ENCODE results near the gene CCNYL1.
"Not testable (repeated sequence)": the region's sequence is repeated elsewhere in the genome, so short reads cannot be mapped to it uniquely, and the experiment has no call there.

Gene CCNYL1

GRCh38 chr2:207731138-207731537 lies 19.7 kb downstream of the CCNYL1 start:
- TF ChIP-seq, protein P1, sequence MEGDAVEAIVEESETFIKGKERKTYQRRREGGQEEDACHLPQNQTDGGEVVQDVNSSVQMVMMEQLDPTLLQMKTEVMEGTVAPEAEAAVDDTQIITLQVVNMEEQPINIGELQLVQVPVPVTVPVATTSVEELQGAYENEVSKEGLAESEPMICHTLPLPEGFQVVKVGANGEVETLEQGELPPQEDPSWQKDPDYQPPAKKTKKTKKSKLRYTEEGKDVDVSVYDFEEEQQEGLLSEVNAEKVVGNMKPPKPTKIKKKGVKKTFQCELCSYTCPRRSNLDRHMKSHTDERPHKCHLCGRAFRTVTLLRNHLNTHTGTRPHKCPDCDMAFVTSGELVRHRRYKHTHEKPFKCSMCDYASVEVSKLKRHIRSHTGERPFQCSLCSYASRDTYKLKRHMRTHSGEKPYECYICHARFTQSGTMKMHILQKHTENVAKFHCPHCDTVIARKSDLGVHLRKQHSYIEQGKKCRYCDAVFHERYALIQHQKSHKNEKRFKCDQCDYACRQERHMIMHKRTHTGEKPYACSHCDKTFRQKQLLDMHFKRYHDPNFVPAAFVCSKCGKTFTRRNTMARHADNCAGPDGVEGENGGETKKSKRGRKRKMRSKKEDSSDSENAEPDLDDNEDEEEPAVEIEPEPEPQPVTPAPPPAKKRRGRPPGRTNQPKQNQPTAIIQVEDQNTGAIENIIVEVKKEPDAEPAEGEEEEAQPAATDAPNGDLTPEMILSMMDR (conservative IDR thresholded peaks at IDR 0.05), result no peak
- no peak overlapping the region for H3K27ac ChIP-seq

DNA sequence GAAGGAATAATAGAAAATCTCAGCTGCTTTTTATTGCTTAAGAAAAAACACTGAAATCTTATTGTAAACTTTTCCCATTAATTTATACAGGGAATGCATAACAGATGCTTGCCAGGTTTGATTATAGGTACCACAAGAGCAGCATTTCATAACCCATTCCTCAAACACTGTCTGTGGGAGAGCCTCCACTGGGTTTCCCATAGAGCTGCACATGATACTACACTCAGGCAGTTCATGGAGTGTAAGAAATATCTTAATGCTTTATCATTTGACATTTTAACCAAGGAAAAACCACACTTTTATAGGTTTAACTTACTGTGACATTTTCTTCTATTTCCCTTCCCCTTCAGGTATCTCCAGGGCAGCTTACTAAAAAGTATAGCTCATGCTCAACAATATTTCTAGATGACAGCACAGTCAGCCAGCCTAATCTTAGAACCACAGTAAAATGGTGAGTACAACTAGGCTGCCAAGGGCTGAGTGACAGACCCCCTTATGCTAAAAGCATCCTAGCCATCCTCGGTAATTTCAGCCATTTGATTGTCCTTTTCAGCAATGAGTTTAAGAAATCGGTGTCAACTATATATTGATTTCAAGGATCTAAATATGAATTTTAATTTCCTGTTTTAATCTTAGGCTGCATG lies 22.3 kb downstream of the CCNYL1 start:
- TF ChIP-seq, protein P1 (conservative IDR thresholded peaks at IDR 0.05), result no peak
- H3K27ac ChIP-seq, result no peak overlapping the region

DNA sequence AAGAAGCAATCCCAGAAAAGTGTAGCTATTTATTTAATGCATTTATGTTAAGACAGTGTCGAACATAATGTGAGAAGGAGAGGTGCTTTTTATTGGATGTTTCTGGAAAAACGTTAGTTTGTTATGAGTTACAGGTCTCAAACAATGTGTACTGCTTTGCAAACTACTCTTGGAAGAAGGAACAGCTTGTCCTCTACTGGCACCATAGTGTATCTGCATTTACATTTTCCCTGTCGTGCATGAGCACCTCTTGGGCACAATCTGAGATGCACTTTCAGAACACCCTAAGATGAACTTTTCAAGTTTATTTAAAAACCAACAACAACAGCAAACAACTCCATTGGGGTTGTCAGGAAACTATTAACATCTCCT lies 22.8 kb downstream of the CCNYL1 start:
- TF ChIP-seq, protein P1 (conservative IDR thresholded peaks at IDR 0.05), result peak; percentile 86

DNA sequence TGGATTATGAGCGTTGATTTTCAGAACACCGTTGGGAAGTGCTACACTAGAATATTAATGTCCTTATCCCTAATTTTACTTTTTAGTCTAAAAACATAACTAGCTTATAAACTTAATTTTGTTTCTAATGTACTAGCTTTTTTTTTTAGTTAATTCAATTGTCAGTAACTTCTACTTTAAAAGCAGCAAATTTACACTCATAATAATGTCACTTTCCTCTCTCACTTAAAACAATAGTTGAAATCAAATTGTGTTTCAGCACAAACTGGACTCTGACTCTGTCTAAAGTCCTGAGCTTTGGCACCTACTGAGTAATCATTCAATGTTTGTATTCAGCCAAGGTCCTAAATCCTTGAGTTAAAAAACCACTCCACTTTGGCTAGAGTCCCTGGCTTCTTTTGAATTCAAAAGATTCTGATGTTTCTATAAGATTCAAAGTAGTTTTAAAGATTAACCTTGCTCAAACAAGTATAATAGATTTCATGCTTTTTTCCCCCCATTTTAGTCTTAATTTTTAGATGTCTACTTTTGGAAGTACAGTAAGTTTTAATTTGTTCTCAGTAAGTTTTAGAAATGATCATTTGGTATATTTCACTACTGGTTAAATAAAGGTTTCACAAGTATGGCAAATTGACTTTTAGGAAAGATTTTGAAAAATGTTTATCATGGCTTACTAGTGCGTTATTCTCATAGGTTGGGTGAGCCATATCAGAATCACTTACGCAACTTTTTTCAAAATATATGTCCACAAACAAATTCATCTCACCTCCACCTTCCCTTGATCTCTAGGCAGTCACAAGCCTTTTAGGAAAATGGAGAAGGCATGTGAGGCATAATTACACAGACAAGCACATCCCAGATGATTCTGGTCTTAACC lies 23.4 kb downstream of the CCNYL1 start:
- TF ChIP-seq, protein P1 (conservative IDR thresholded peaks at IDR 0.05), result peak; percentile 49
- H3K27ac ChIP-seq, result no peak overlapping the region

More for the DNA sequence above, 22.8 kb downstream of the CCNYL1 start:
- H3K27ac ChIP-seq, result no peak overlapping the region

- not testable (repeated sequence) for H3K27ac ChIP-seq
These were observed 24.0 kb downstream of the CCNYL1 start for GRCh38 chr2:207735513-207735859.

GRCh38 chr2:207743514-207743913 lies 32.1 kb downstream of the CCNYL1 start:
- peak overlapping the region; percentile 44 for H3K27ac ChIP-seq
- TF ChIP-seq, protein P1 (conservative IDR thresholded peaks at IDR 0.05), result no peak

- TF ChIP-seq, protein P1 (conservative IDR thresholded peaks at IDR 0.05), result no peak
These were observed 32.6 kb downstream of the CCNYL1 start for GRCh38 chr2:207744050-207744449.

DNA sequence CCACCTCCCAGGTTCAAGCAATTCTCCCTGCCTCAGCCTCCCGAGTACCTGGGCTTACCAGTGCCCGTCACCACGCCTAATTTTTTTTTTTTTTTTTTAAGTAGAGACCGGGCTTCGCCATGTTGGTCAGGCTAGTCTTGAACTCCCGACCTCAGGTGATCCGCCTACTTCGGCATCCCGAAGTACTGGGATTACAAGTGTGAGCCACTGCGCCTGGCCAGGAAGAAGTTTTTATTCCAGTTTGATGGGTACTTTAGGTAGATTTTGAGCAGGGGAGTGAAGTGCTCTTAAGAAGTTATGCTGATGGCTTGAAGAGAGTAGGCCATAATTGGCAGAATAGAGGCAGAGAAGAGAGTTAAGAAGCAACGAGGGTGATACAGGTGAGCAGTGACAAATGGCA lies 33.0 kb downstream of the CCNYL1 start:
- peak overlapping the region; percentile 44 for H3K27ac ChIP-seq
- TF ChIP-seq, protein P1 (conservative IDR thresholded peaks at IDR 0.05), result no peak

More at GRCh38 chr2:207744050-207744449, 32.6 kb downstream of the CCNYL1 start:
- peak overlapping the region; percentile 44 for H3K27ac ChIP-seq
